H1 (cell line): ENCODE data around the gene VSIG10L.

Experiments used
- CBX5 ChIP-seq: fragments of 300-800, 300-1000 bp; sonication (generic); IDR thresholded peaks from 2 replicates; pipeline ENCODE4 v1.7.1; 2016; ENCODE audit warnings: antibody characterized with exemption, low read length, low read depth
- EP300 ChIP-seq, 2 experiments: IDR thresholded peaks; 1 replicate in 1 of 2; 2 replicates in 1 of 2; pipeline ENCODE4 v1.6.1; 2011 to 2012; ENCODE audit warnings: low read depth in 2 of 2, low read length in 2 of 2, mild to moderate bottlenecking in 2 of 2, borderline replicate concordance in 1 of 2, inconsistent platforms in 1 of 2, moderate library complexity in 1 of 2
- GABPA ChIP-seq: IDR thresholded peaks from 2 replicates; pipeline ENCODE4 v1.6.1; 2011; ENCODE audit warnings: mild to moderate bottlenecking, low read length, moderate library complexity, borderline replicate concordance; ENCODE audit not compliant: insufficient read depth
- PHF8 ChIP-seq: fragments of 200-600 bp; sonication (generic); conservative IDR thresholded peaks from 2 replicates; pipeline ENCODE4 v1.7.1; 2012; ENCODE audit warnings: low read depth, mild to moderate bottlenecking, inconsistent platforms, low read length, moderate library complexity
- RAD21 ChIP-seq, 2 experiments: IDR thresholded peaks in 1 of 2; conservative IDR thresholded peaks in 1 of 2; 2 replicates each; pipeline ENCODE4 v1.6.1; 2011; ENCODE audit warnings: low read depth in 2 of 2, low read length in 2 of 2, improper control_type of control experiment in 1 of 2, inconsistent platforms in 1 of 2, mild to moderate bottlenecking in 1 of 2, moderate library complexity in 1 of 2
- TCF12 ChIP-seq: IDR thresholded peaks from 2 replicates; pipeline ENCODE4 v1.6.1; 2011; ENCODE audit warnings: low read depth, mild to moderate bottlenecking, low read length
- TF ChIP-seq, protein P1 (sequence below), 3 experiments: IDR thresholded peaks; 1 replicate in 2 of 3; 2 replicates in 1 of 3; pipeline versions ENCODE4 v1.5.1 to v1.6.1; 2011; ENCODE audit warnings: low read length in 3 of 3, mild to moderate bottlenecking in 3 of 3, inconsistent platforms in 2 of 3, low read depth in 1 of 3, moderate library complexity in 1 of 3; ENCODE audit not compliant: insufficient read depth in 1 of 3; ENCODE audit errors: control extremely low read depth in 1 of 3

DNA sequence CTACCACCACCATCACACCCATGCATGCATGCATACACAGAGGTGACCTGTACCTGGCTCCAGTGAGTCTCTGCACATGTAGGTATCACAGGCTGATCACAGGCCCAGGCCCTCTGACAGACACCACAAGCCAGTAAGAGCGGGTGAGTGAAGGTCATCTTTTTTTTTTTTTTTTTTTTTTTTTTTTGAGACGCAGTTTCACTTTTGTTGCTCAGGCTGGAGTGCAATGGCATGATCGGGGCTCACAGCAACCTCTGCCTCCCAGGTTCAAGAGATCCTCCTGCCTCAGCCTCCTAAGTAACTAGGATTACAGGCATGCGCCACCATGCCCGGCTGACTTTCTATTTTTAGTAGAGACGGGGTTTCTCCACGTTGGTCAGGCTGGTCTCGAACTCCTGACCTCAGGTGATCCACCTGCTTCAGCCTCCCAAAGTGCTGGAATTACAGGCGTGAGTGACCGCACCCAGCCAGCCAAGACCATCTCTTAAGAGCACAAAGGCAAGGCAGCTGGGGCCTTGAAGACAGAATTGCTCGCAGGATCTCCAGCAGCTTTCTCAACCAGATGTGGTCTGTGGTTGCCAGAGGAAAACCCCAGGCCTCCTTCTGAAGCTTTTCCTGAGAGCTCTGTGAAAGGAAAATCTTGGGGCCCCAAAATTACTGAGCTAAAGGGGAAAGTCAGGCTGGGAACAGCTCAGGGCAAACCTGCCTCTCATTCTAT, 33.7 kb upstream of the VSIG10L start:
- TF ChIP-seq, protein P1, sequence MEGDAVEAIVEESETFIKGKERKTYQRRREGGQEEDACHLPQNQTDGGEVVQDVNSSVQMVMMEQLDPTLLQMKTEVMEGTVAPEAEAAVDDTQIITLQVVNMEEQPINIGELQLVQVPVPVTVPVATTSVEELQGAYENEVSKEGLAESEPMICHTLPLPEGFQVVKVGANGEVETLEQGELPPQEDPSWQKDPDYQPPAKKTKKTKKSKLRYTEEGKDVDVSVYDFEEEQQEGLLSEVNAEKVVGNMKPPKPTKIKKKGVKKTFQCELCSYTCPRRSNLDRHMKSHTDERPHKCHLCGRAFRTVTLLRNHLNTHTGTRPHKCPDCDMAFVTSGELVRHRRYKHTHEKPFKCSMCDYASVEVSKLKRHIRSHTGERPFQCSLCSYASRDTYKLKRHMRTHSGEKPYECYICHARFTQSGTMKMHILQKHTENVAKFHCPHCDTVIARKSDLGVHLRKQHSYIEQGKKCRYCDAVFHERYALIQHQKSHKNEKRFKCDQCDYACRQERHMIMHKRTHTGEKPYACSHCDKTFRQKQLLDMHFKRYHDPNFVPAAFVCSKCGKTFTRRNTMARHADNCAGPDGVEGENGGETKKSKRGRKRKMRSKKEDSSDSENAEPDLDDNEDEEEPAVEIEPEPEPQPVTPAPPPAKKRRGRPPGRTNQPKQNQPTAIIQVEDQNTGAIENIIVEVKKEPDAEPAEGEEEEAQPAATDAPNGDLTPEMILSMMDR (IDR thresholded peaks at IDR 0.05; ENCODE audit: control extremely low read depth in 1 of 3, insufficient read depth in 1 of 3, low read depth in 1 of 3, low read length in 3 of 3): no peak
- no peak for TF ChIP-seq RAD21 (IDR thresholded peaks at IDR 0.05 in 1 of 2, conservative IDR thresholded peaks at IDR 0.05 in 1 of 2; ENCODE audit: low read depth in 2 of 2, low read length in 2 of 2)
- TF ChIP-seq CBX5: no peak
- no peak for TF ChIP-seq GABPA
- no peak for TF ChIP-seq EP300 (IDR thresholded peaks at IDR 0.05; ENCODE audit: borderline replicate concordance in 1 of 2, low read depth in 2 of 2, low read length in 2 of 2)
- TF ChIP-seq TCF12: no peak
- TF ChIP-seq PHF8: no peak
